GM13977 (cell line): ENCODE results near the gene SLC39A2.

Experiments
- DNase-seq: peaks from one replicate; pipeline ENCODE4 v3.0.0; 2012; ENCODE audit warnings: low spot score
- CTCF ChIP-seq: IDR thresholded peaks from 2 replicates; pipeline ENCODE4 v1.5.1; 2012; ENCODE audit warnings: mild to moderate bottlenecking, control low read depth; ENCODE audit not compliant: insufficient read depth; ENCODE audit errors: extremely low read depth, missing control alignments
- in situ Hi-C: fragments of 300-500 bp; cut with MboI; formaldehyde crosslinking; loops from one replicate; pipeline ENCODE4 v1.12.0; 2022; ENCODE audit warnings: low sequenced_read_pairs, low pct_unique_long_range_greater_than_20kb, mixed read lengths, inconsistent platforms; ENCODE audit not compliant: unreplicated experiment

SLC39A2 gene

DNA sequence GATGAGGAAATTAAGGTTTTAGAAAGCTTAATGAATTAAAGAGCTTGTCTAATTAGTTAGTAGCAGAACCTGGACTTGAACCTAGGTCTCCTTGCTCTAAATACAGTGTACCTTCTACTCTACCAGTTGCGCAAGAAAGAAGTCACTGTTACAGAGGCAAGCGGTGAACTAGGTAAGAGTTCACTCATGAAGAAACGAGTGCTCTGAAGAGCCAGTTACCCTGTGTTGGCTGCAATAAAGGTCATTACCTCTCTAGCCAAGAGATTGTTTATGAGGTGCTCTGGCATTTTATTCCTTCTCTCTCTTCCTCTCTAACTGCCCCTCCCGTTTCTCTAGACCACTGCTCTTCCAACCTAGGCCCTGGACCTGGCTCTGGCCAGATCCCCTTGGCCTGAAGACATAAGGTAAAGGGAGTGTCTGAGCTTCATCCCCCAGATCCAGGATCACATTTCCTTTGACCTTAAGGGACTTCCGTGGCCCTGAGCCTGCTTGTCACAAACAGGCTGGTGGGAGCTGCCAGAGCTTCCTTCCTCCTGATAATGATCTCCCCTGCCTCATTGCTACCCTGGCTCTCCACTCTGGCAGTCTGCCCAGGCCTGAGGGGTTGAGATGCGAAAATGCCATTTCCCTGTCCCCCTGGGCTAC, 45.0 kb downstream of the SLC39A2 start:
- in situ Hi-C loops = no loop called here
- no peak for TF ChIP-seq CTCF
- no peak for DNase-seq

GRCh38 chr14:21047378-21047781, 48.3 kb downstream of the SLC39A2 start:
- in situ Hi-C loops = no loop called here
- TF ChIP-seq CTCF = no peak
- no peak for DNase-seq

- no peak for DNase-seq
- in situ Hi-C loops = no loop called here
- no peak for TF ChIP-seq CTCF
These were observed 49.5 kb downstream of the SLC39A2 start for GRCh38 chr14:21048638-21049037.

DNA sequence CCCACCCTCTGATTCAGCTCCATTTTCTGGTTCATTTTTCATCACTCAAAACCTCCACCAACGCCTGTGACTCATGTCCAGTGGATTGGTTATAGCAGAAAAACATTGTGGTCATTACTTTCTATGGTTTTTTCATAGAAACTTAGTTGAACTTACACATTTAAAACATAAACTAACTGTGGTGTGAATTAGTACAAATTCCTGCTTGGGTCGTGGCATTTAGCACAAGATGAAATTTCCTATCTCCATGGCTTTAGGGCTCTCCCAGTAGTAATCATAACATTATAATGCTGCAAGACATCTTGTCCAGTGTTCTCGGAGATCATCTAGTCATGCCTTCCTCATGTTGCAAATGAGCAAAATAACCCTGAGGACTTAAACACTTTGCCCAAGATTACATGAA, 50.2 kb downstream of the SLC39A2 start:
- DNase-seq = no peak
- no peak for TF ChIP-seq CTCF
- in situ Hi-C loops = no loop called here

- in situ Hi-C loops = no loop called here
- TF ChIP-seq CTCF = no peak
- no peak for DNase-seq
These were observed 51.5 kb downstream of the SLC39A2 start for GRCh38 chr14:21050597-21050996.
